ENCODE measurements around the gene TRAF1. TPM values are rescaled to one million over a fixed set of nuclear protein-coding genes. Genes with fewer than 3 reads are reported as not detected.

The TRAF1 gene
- total and polyA plus RNA-seq, 2 donors (not counting 1 experiment from before 2014, with no cell fraction given), result 12.2 to 19.5 TPM

Other genes with a start within 250 kb of the TRAF1 start
- 11.3 and 11.6 TPM in 2 replicates for gene MEGF9, start 212.3 kb downstream of the TRAF1 start, total RNA-seq
- 3.5 and 4.0 TPM in 2 replicates for gene MEGF9, start 212.3 kb downstream of the TRAF1 start, polyA plus RNA-seq
- gene FBXW2, start 133.4 kb downstream of the TRAF1 start, total RNA-seq, result 70.6 and 73.3 TPM in 2 replicates
- gene FBXW2, start 133.4 kb downstream of the TRAF1 start, polyA plus RNA-seq, result 14.9 and 24.0 TPM in 2 replicates
- gene PSMD5, start 83.9 kb downstream of the TRAF1 start, total RNA-seq, result 25.3 and 26.8 TPM in 2 replicates
- 7.4 and 12.5 TPM in 2 replicates for gene PSMD5, start 83.9 kb downstream of the TRAF1 start, polyA plus RNA-seq
- 20.9 and 26.0 TPM in 2 replicates for gene PHF19, start 49.6 kb downstream of the TRAF1 start, total RNA-seq
- 17.0 and 26.5 TPM in 2 replicates for gene PHF19, start 49.6 kb downstream of the TRAF1 start, polyA plus RNA-seq
- gene C5, start 123.5 kb upstream of the TRAF1 start, total RNA-seq, result 9.4 and 10.4 TPM in 2 replicates
- gene C5, start 123.5 kb upstream of the TRAF1 start, polyA plus RNA-seq, result 2.7 and 3.4 TPM in 2 replicates
- 146 and 150 TPM in 2 replicates for gene CNTRL, start 148.2 kb upstream of the TRAF1 start, total RNA-seq
- gene CNTRL, start 148.2 kb upstream of the TRAF1 start, polyA plus RNA-seq, result 40.0 and 67.5 TPM in 2 replicates

Data from B cell (primary cell).